Trophoblast cell (in vitro differentiated cells and primary cell): ENCODE results near the gene CTNNA3.

Experiments used
- DNase-seq, 2 donors: peaks; one replicate each; pipeline ENCODE4 v3.0.0-alpha.2; 2016
- H2AFZ ChIP-seq: 2 replicates; pipeline ENCODE4 v1.6.1; 2013; ENCODE audit warnings: low read length, moderate library complexity, mild to moderate bottlenecking; ENCODE audit not compliant: insufficient read depth, poor library complexity
- H2AK5ac ChIP-seq: 2 replicates; pipeline ENCODE4 v1.6.1; 2013; ENCODE audit warnings: mild to moderate bottlenecking, low read length
- H2BK120ac ChIP-seq: 2 replicates; pipeline ENCODE4 v1.6.1; 2013; ENCODE audit warnings: low read length, mild to moderate bottlenecking, moderate library complexity; ENCODE audit not compliant: insufficient read depth, poor library complexity
- H2BK12ac ChIP-seq: 2 replicates; pipeline ENCODE4 v1.6.1; 2013; ENCODE audit warnings: mild to moderate bottlenecking, low read length, moderate library complexity
- H2BK5ac ChIP-seq: 2 replicates; pipeline ENCODE4 v1.6.1; 2013; ENCODE audit warnings: low read length, low read depth, moderate library complexity, mild to moderate bottlenecking; ENCODE audit not compliant: poor library complexity
- H3K14ac ChIP-seq: 2 replicates; pipeline ENCODE4 v1.6.1; 2013; ENCODE audit warnings: mild to moderate bottlenecking, low read length
- H3K18ac ChIP-seq: 2 replicates; pipeline ENCODE4 v1.6.1; 2013; ENCODE audit warnings: mild to moderate bottlenecking, low read length
- H3K23ac ChIP-seq: 2 replicates; pipeline ENCODE4 v1.6.1; 2013; ENCODE audit warnings: low read length
- H3K27ac ChIP-seq: 2 replicates; pipeline ENCODE4 v1.5.1; 2013; ENCODE audit warnings: low read depth, mild to moderate bottlenecking, inconsistent platforms, low read length, moderate library complexity
- H3K27me3 ChIP-seq: 2 replicates; pipeline ENCODE4 v1.6.1; 2013; ENCODE audit warnings: inconsistent platforms, mild to moderate bottlenecking, low read length, moderate library complexity; ENCODE audit not compliant: insufficient read depth
- H3K36me3 ChIP-seq, 2 experiments: 1 replicate in 1 of 2; 2 replicates in 1 of 2; pipeline ENCODE4 v1.6.1; 2013; ENCODE audit warnings: low read length in 2 of 2, mild to moderate bottlenecking in 2 of 2, moderate library complexity in 1 of 2; ENCODE audit not compliant: insufficient read depth in 2 of 2, control insufficient read depth in 1 of 2
- H3K4ac ChIP-seq: 2 replicates; pipeline ENCODE4 v1.6.1; 2013; ENCODE audit warnings: low read depth, mild to moderate bottlenecking, low read length, moderate library complexity
- H3K4me1 ChIP-seq, 2 experiments: 1 replicate in 1 of 2; 2 replicates in 1 of 2; pipeline ENCODE4 v1.6.1; 2013; ENCODE audit warnings: low read length in 2 of 2, mild to moderate bottlenecking in 2 of 2, moderate library complexity in 1 of 2; ENCODE audit not compliant: insufficient read depth in 2 of 2, control insufficient read depth in 1 of 2
- H3K4me2 ChIP-seq: 2 replicates; pipeline ENCODE4 v1.6.1; 2013; ENCODE audit warnings: inconsistent platforms, mild to moderate bottlenecking, low read length, moderate library complexity
- H3K4me3 ChIP-seq: 2 replicates; pipeline ENCODE4 v1.5.1; 2013; ENCODE audit warnings: mild to moderate bottlenecking, low read depth, low read length, inconsistent platforms
- H3K79me1 ChIP-seq: one replicate; pipeline ENCODE4 v1.6.1; 2013; ENCODE audit warnings: low read length
- H3K79me2 ChIP-seq: 2 replicates; pipeline ENCODE4 v1.6.1; 2013; ENCODE audit warnings: low read length, mild to moderate bottlenecking; ENCODE audit not compliant: control insufficient read depth, insufficient read depth, poor library complexity
- H3K9ac ChIP-seq: 2 replicates; pipeline ENCODE4 v1.6.1; 2013; ENCODE audit warnings: mild to moderate bottlenecking, low read length
- H3K9me3 ChIP-seq: 2 replicates; pipeline ENCODE4 v1.6.1; 2013; ENCODE audit warnings: low read depth, mild to moderate bottlenecking, control low read depth, inconsistent platforms, low read length; ENCODE audit not compliant: insufficient read depth
- H4K12ac ChIP-seq: 2 replicates; pipeline ENCODE4 v1.6.1; 2013; ENCODE audit warnings: low read depth, mild to moderate bottlenecking, low read length, moderate library complexity
- H4K8ac ChIP-seq: 2 replicates; pipeline ENCODE4 v1.6.1; 2013; ENCODE audit warnings: low read depth, mild to moderate bottlenecking, low read length, moderate library complexity
- H4K91ac ChIP-seq: one replicate; pipeline ENCODE4 v1.6.1; 2013; ENCODE audit warnings: low read depth, mild to moderate bottlenecking, low read length, moderate library complexity
- WGBS: extraction: QIAGEN DNeasy Blood & Tissue Kit; methylation state at CpG from one replicate; pipeline ENCODE4 v1.1.7; 2013; ENCODE audit warnings: missing lambda C conversion rate; ENCODE audit not compliant: insufficient read length, insufficient coverage; ENCODE audit errors: extremely low coverage; 5-methylcytosine and 5-hydroxymethylcytosine counted together

The CTNNA3 gene

GRCh38 chr10:66513504-66513903, 1182.5 kb downstream of the CTNNA3 start:
- H3K4me3 ChIP-seq: no peak overlapping the region
- no peak overlapping the region for H4K8ac ChIP-seq
- H4K12ac ChIP-seq: no peak overlapping the region
- no peak overlapping the region for H3K4me2 ChIP-seq
- H2AFZ ChIP-seq: no peak overlapping the region
- H3K9ac ChIP-seq: peak overlapping the region; percentile 9
- no peaks in the 10 kb centered on the region for H3K27me3 ChIP-seq
- H2BK12ac ChIP-seq: no peak overlapping the region
- H3K9me3 ChIP-seq: no peaks in the 10 kb centered on the region
- no peak overlapping the region for H4K91ac ChIP-seq
- no peak overlapping the region for H2BK120ac ChIP-seq
- H3K23ac ChIP-seq: no peak overlapping the region
- H3K79me2 ChIP-seq: no peaks in the 10 kb centered on the region
- H3K4ac ChIP-seq: no peak overlapping the region
- no peaks in the 10 kb centered on the region for H3K4me1 ChIP-seq
- H3K27ac ChIP-seq: no peak overlapping the region
- no peak for DNase-seq
- no peak overlapping the region for H3K14ac ChIP-seq
- no peak overlapping the region for H2AK5ac ChIP-seq
- H3K79me1 ChIP-seq: no peaks in the 10 kb centered on the region
- no peak overlapping the region for H3K18ac ChIP-seq
- no CpG with 5 or more reads among the region's 2 CpGs for whole genome bisulfite sequencing
- H3K36me3 ChIP-seq: no peaks in the 10 kb centered on the region
- H2BK5ac ChIP-seq: no peak overlapping the region

- Histone ChIP-seq H2BK120ac (no peak overlapping the region), H3K27ac (no peak overlapping the region), H2BK5ac (no peak overlapping the region), H3K9ac (no peak overlapping the region), H3K27me3 (no peaks in the 10 kb centered on the region), H3K36me3 (no peaks in the 10 kb centered on the region), H4K12ac (no peak overlapping the region), H2AFZ (no peak overlapping the region), H3K79me1 (no peaks in the 10 kb centered on the region), H2BK12ac (no peak overlapping the region), H3K23ac (no peak overlapping the region), H4K91ac (no peak overlapping the region), H4K8ac (no peak overlapping the region), H3K14ac (no peak overlapping the region), H3K4me3 (no peak overlapping the region), H2AK5ac (no peak overlapping the region), H3K4ac (no peak overlapping the region), H3K18ac (no peak overlapping the region), H3K79me2 (no peaks in the 10 kb centered on the region), H3K9me3 (no peaks in the 10 kb centered on the region), H3K4me1 (no peaks in the 10 kb centered on the region), H3K4me2 (no peak overlapping the region)
- no peak for DNase-seq
- WGBS: no CpG with 5 or more reads among the region's 2 CpGs
These were observed 1190.9 kb downstream of the CTNNA3 start for GRCh38 chr10:66505003-66505657.

GRCh38 chr10:66501356-66501755, 1194.6 kb downstream of the CTNNA3 start:
- H3K79me1 ChIP-seq: no peaks in the 10 kb centered on the region
- WGBS: no CpG with 5 or more reads among the region's 2 CpGs

GRCh38 chr10:66483966-66484365, 1212.0 kb downstream of the CTNNA3 start:
- Histone ChIP-seq H2BK5ac (no peak overlapping the region), H3K36me3 (no peaks in the 10 kb centered on the region), H2BK120ac (no peak overlapping the region), H3K4me2 (no peak overlapping the region), H3K23ac (no peak overlapping the region), H3K9me3 (no peaks in the 10 kb centered on the region), H3K79me2 (no peaks in the 10 kb centered on the region), H4K12ac (no peak overlapping the region), H4K91ac (no peak overlapping the region), H2AFZ (no peak overlapping the region), H3K18ac (no peak overlapping the region), H3K14ac (no peak overlapping the region), H2BK12ac (no peak overlapping the region), H3K4me3 (no peak overlapping the region), H3K79me1 (no peaks in the 10 kb centered on the region), H3K27ac (no peak overlapping the region), H3K4ac (no peak overlapping the region), H4K8ac (no peak overlapping the region), H2AK5ac (no peak overlapping the region), H3K9ac (no peak overlapping the region), H3K4me1 (no peaks in the 10 kb centered on the region), H3K27me3 (no peaks in the 10 kb centered on the region)
- DNase-seq: no peak

More at GRCh38 chr10:66501356-66501755, 1194.6 kb downstream of the CTNNA3 start:
- no peak overlapping the region for H2BK12ac ChIP-seq
- no peak overlapping the region for H4K12ac ChIP-seq
- no peak overlapping the region for H2AFZ ChIP-seq
- H3K18ac ChIP-seq: no peak overlapping the region
- H2AK5ac ChIP-seq: no peak overlapping the region
- DNase-seq: no peak
- no peak overlapping the region for H3K4me3 ChIP-seq
- H3K4me1 ChIP-seq: no peaks in the 10 kb centered on the region
- H3K4me2 ChIP-seq: no peak overlapping the region
- H2BK120ac ChIP-seq: no peak overlapping the region
- H3K9ac ChIP-seq: no peak overlapping the region
- no peak overlapping the region for H3K23ac ChIP-seq
- no peak overlapping the region for H4K91ac ChIP-seq
- no peaks in the 10 kb centered on the region for H3K9me3 ChIP-seq
- no peak overlapping the region for H3K4ac ChIP-seq
- no peaks in the 10 kb centered on the region for H3K79me2 ChIP-seq
- H3K36me3 ChIP-seq: no peaks in the 10 kb centered on the region
- H3K14ac ChIP-seq: no peak overlapping the region
- H3K27ac ChIP-seq: no peak overlapping the region
- H4K8ac ChIP-seq: no peak overlapping the region
- H2BK5ac ChIP-seq: no peak overlapping the region
- no peaks in the 10 kb centered on the region for H3K27me3 ChIP-seq
